HG03159 (cell line): Measurements from ENCODE around the gene EDIL3.
A peak's percentile ranks its signal among the peaks of the same experiment; 100 is the strongest.

Experiments
- ATAC-seq: cut with Tn5 transposase; IDR thresholded peaks from one replicate; pipeline ENCODE4 v1.9.1; 2021; ENCODE audit warnings: mild to moderate bottlenecking, moderate library complexity; ENCODE audit not compliant: unreplicated experiment

Gene EDIL3

GRCh38 chr5:83972909-83973308 lies 411.8 kb downstream of the EDIL3 start:
- no peak for ATAC-seq

GRCh38 chr5:83972236-83972635 lies 412.4 kb downstream of the EDIL3 start:
- no peak for ATAC-seq

DNA sequence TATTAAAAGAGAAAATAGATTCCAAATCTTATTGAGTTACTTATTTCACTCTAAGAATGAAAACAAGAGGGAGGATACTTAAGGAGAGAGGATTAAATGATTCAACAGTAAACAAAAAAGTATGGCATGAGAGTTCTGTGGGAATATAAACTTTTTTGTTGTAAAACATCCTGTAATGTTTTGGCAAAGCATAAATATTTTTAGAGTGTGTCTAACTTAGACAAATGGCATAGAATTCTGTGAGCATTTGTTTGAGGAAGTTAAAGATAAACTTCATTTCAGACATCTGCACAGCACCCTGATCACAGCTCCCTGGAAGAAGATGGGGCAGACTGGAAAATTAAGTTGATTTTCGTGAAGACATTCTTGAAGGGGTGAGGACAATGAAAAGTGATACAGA lies 417.3 kb downstream of the EDIL3 start:
- ATAC-seq, result no peak

DNA sequence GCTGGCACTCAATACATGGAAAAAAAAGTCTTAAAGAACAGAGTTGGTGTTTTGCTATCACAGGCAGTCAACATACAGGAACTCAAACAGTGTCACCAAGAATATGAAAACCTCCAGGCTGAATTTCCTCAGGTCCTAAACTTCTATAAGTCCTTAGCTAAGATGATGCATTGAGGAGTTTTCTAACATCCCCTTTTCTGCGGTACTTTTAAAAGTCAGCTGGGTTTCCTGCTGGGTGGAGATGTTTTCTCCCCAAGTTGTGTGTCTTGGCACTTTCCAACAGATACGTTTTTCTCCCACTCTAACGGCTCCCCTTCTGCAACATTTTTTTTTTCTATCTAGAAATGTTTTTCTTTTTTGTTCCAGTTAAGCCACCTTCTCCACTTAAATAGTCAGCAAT lies 419.2 kb downstream of the EDIL3 start:
- no peak for ATAC-seq

DNA sequence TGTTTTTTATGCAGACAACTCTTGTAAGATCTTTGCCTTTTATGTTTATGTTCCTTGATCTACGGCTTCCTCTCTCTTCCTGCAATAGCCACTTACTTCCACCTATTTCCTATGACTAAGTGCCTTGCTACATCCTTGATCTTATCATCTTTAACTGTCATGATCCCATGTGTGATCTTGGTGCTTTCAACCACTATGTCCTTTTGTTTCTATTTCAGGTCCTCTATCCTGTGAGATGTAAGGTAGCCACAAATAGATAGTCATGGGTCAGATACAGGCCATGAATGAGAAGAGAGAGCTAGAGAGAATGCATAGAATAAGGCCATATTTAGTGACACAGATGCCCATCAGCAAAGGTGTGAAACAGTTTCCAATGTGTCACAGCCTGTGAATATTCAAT lies 420.4 kb downstream of the EDIL3 start:
- ATAC-seq, result no peak

- no peak for ATAC-seq
Measured at GRCh38 chr5:83957188-83957587, 427.5 kb downstream of the EDIL3 start.

DNA sequence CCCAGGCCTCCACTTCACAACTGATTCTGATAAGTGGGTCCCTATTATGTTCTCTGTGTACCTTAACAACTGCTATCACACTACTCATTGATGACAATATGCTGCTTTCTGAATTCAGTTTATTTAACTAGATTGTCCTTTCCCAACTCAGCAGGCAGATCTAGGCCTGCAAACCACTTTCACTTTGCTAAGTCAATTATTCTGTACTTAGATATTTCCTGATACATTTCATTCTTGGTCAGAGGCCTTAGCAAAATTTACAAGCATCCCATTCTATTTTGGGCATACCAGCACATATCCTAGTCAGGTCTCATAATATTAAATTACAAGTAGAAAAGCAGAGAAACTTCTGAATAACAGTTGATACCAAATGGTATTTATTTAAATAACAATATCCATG lies 428.3 kb downstream of the EDIL3 start:
- ATAC-seq, result no peak

GRCh38 chr5:83955916-83956315 lies 428.8 kb downstream of the EDIL3 start:
- ATAC-seq, result no peak

DNA sequence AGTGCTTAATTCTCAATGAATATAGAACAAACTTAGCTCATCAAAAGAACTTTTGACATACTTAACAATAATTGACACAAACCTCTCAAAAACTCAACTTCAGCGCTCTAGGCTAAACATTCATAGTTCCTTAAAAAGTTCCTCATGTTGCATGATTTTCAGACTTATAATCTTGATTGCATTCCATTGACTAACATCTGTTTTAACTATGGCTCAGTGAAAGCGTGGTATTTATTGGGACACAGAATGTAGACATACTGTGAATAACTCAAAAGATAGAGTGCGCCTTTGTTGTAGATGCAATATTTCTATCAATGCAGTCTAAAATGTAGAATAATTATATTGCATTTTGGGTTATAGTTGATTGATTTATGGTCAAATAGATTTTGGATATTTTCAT lies 436.9 kb downstream of the EDIL3 start:
- no peak for ATAC-seq

DNA sequence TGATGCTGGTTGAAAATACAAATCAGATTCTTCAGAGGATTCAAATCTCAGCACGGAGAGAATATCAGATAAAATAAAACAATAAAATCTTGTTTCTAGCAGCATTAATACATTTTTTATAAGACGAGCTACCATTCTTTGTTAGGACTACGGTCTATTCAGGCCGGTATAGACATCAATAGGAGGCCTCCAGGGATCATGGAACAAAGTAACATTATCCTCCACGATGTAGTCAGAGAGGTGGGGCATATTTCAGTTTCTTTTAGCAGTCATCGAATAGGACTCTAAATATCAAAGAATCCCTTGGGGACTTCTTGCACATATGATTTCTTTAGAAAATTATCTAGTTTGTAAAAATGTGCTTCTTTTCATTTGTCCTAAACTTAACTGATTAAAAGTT lies 438.2 kb downstream of the EDIL3 start:
- no peak for ATAC-seq

DNA sequence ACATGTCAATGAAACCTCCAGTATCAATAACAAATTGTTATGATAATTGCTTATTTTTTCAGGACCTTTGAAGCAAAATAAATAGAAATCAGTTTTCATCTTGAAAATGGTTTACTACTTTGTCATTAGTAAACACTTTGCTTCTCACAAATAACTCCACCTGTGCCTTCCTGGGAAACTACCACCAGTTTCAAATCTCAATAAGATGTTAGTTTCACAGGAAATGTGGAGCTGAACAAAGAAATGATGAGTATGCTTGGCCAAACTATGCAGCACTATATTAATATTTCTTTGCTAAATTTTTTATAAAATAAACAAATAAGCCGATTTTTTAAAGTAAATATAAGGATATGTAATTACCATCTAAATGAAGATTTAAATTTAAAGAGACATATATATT lies 442.5 kb downstream of the EDIL3 start:
- ATAC-seq, result no peak

DNA sequence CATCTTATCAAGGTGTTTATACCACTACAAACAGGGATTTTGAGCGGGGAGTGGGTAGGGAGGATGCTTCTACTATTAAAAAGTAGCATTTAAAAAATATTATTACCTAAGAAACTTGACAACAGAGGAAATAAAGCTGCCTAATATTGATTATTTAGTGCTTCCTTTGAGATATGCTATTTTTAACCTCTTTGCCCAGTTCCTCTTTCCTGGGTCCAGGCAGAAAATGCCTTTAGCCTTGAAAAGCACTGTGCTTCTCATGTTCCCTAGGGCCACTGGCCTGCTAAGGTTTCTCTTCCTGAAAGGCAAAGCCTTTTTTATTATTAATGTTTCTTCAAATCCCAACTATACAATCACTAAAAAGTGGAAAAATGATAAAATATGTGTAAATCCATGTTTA lies 446.8 kb downstream of the EDIL3 start:
- ATAC-seq, result no peak

- no peak for ATAC-seq
Measured at GRCh38 chr5:83931969-83932368, 452.7 kb downstream of the EDIL3 start.

DNA sequence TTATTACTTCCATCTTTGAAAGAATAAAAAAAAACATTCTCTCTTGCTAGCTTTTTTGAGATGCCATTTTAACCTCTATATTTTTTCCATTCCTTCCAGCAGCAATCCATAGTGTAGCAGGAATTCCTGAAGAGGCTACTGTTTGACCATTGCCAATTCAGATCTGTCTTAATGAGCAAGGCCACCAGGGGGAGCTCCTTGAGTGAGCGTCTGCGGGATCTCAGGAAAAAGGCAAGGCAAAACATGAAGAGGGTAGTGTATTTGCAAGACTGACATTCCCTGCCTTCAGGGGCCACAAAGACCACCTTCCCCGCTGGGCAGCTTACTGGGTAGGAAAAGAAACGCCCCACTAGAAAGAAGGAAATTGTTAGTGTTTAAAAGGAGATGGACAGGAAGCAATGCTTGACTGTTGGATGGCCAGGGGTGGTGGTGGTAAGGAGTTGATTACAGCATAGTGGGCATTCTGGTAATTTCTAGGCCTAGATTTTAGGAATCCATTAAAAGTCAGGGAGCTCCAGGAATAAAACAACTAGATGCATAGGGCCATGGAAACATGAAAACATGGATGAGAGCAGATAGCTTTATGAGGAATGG lies 457.4 kb downstream of the EDIL3 start:
- peak; percentile 81 for ATAC-seq

DNA sequence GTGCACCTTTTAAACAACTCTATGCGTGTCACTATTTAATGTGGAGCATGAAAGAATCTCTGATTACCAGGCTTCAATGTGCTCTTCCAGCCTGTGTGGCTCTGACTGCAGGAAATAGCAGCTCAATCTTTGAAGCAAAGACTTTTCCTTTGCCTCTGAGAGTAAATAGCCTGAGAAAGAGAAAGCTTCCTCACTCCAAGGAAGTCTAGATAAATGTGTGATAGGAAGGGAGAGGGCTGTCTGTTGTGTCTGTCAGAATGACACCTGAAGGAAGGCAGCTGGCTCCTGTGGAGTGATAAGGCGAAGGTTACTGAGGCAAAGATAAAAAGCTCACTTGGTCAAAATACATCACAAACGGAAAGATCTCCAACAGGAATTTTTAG lies 458.7 kb downstream of the EDIL3 start:
- no peak for ATAC-seq

DNA sequence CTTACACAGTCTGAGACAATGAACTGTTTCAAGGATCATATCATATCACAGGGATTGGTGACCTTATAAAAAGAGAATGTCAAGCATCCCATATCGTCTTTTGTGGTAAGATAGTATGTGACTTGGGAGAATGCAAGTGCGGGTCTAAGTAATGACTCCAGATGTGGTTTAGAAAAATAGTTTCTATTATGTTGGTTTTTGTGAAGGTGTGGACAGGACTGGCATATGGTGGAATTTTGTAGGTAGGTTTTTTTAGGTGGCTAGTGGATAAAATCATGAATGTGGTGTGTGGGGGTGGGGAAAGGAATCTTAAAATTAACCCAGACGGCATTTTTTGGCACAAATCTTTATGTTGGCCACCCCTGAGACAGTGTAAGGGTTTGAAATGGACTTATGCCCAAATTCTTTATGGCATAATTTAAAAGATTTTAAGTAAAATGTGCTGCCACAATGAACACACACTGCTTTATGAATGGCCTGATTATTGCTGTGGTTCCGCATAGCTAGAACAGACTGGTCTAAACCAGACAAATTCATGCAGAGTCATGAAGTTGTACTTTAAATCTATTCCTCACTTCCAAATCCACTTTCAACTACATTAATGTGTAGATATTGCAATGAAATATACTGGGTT lies 459.2 kb downstream of the EDIL3 start:
- ATAC-seq, result no peak

GRCh38 chr5:83924891-83925290 lies 459.8 kb downstream of the EDIL3 start:
- ATAC-seq, result no peak

GRCh38 chr5:83924171-83924570 lies 460.5 kb downstream of the EDIL3 start:
- no peak for ATAC-seq

DNA sequence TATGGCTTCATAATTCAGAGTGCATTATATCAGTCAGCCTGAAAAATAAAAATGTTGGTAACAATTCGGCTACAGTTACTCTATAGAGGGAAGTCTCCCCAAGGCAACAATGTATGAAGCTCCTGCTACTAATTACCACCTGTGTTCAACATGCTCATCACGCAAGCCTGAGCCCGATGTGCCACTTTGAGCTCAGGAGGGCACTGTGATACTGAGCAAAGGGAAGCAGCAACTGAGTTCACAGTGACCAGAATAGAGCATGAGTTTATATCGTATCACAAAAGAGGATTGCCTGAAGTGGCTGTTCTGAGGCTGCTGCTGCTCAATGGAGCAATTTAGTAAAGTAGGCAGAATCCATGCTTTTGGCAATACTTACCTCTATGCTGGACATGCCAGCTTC lies 462.0 kb downstream of the EDIL3 start:
- ATAC-seq, result no peak

DNA sequence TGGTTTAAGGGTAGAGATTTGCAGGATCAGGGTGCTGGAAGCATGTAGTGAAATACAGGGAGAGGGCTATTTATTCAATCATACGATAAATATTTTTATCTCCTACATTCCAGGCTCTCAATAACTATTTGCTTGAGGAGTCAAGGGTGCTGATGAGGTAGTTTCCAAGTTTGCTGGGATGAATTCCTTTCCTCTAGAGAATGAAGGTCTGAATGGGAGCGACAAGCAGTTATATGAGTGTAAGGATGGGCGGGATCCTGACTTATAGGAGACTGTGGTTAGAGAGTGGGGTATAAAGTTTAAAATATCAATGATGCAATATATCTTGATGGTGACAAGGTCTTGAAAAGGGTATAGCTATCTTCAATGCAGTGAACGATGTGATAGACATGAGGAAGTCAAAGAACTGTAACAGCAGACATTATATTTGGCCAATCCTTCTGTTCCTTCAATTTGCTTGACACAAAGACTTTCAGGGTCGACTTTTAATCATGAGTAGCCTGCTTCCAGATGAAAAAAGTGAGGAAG lies 462.9 kb downstream of the EDIL3 start:
- no peak for ATAC-seq

- peak; percentile 84 for ATAC-seq
Measured at GRCh38 chr5:83919071-83920041, 465.3 kb downstream of the EDIL3 start.
